HepG2 (cell line): Measurements from ENCODE around the gene LRRC4C. TPM values are rescaled to one million over a fixed set of nuclear protein-coding genes. Genes with fewer than 3 reads are reported as not detected.

Experiments used
- ATAC-seq: fragments of 200-7000 bp; cut with Tn5 transposase; 3 replicates; pipeline ENCODE4 v1.9.1; 2020; ENCODE audit warnings: mild to moderate bottlenecking, moderate library complexity
- BruUV-seq: library from RNA; stranded (reverse); fragments of 400-500 nt; replicated peaks from 2 replicates; lab custom pipeline; 2021; lab: Mats Ljungman, UMichigan
- CTCF ChIA-PET: fragments of 300-600 bp; formaldehyde crosslinking; extraction: SDS; loops from one replicate; lab custom pipeline; 2021; ENCODE audit warnings: low total read pairs, inconsistent platforms, low intra/inter-chr PET ratio; lab: Yijun Ruan, JAX
- POLR2A ChIA-PET: fragments of 350-600 bp; sonication (Branson Sonifier 250); formaldehyde crosslinking; loops from one replicate; lab custom pipeline; 2020; ENCODE audit warnings: antibody characterized with exemption, inconsistent platforms; lab: Yijun Ruan, JAX
- DNase-seq: peaks from one replicate; pipeline ENCODE4 v3.0.0-alpha.2; 2015; ENCODE audit warnings: low spot score
- FAIRE-seq: peaks from 3 replicates; lab custom pipeline; 2011; peaks lifted over from hg19 to GRCh38; lab: Jason Lieb, UNC
- H2AFZ ChIP-seq: one replicate; pipeline ENCODE4 v1.6.1; 2011; ENCODE audit warnings: low read length, inconsistent platforms
- H3K27ac ChIP-seq: fragments of 300-600 bp; 3 replicates; pipeline ENCODE4 v1.8.0; 2011; ENCODE audit warnings: mixed run types, mild to moderate bottlenecking, mixed read lengths, low read length, inconsistent platforms; ENCODE audit not compliant: insufficient read depth; ENCODE audit errors: extremely low read length
- H3K27me3 ChIP-seq, 2 experiments: fragments of 200-600 bp in 1 of 2; 2 replicates in 1 of 2; 3 replicates in 1 of 2; pipeline versions ENCODE4 v1.6.0 to v1.8.0; 2011; ENCODE audit warnings: low read length in 2 of 2, mild to moderate bottlenecking in 2 of 2, moderate library complexity in 2 of 2, inconsistent platforms in 1 of 2; ENCODE audit not compliant: insufficient read depth in 2 of 2, control insufficient read depth in 1 of 2
- H3K36me3 ChIP-seq, 2 experiments: fragments of 200-600 bp in 1 of 2; replicated peaks in 1 of 2; 2 replicates in 1 of 2; 3 replicates in 1 of 2; pipeline versions ENCODE4 v1.5.1 to v1.8.0; 2011; ENCODE audit warnings: low read length in 2 of 2, inconsistent platforms in 1 of 2; ENCODE audit not compliant: insufficient read depth in 2 of 2, control insufficient read depth in 1 of 2
- H3K4me1 ChIP-seq: 2 replicates; pipeline ENCODE4 v1.5.1; 2012; ENCODE audit warnings: low read length, inconsistent platforms; ENCODE audit not compliant: insufficient read depth
- H3K4me2 ChIP-seq: 2 replicates; pipeline ENCODE4 v1.6.0; 2011; ENCODE audit warnings: low read depth, low read length, inconsistent platforms
- H3K4me3 ChIP-seq, 3 experiments: fragments of 200-600 bp in 1 of 3; sonication (generic), shearing (Covaris generic) in 1 of 3; replicated peaks in 1 of 3; 2 replicates each; pipeline ENCODE4 v1.5.1; 2011 to 2016; ENCODE audit warnings: low read length in 3 of 3, inconsistent platforms in 2 of 3, low read depth in 2 of 3, mild to moderate bottlenecking in 2 of 3, control low read depth in 1 of 3, mixed read lengths in 1 of 3; ENCODE audit not compliant: insufficient read depth in 1 of 3
- H3K79me2 ChIP-seq: one replicate; pipeline ENCODE4 v1.6.1; 2011; ENCODE audit warnings: low read length, inconsistent platforms; ENCODE audit not compliant: insufficient read depth
- H3K9ac ChIP-seq: 2 replicates; pipeline ENCODE4 v1.6.0; 2011; ENCODE audit warnings: mild to moderate bottlenecking, low read depth, low read length, inconsistent platforms; ENCODE audit not compliant: insufficient read depth
- H3K9me3 ChIP-seq: 2 replicates; pipeline ENCODE4 v1.5.1; 2012; ENCODE audit warnings: mild to moderate bottlenecking, low read length
- H4K20me1 ChIP-seq: 2 replicates; pipeline ENCODE4 v1.6.0; 2011; ENCODE audit warnings: inconsistent platforms, mild to moderate bottlenecking, low read length, moderate library complexity; ENCODE audit not compliant: insufficient read depth
- ARID2 ChIP-seq: sonication (generic); formaldehyde crosslinking; IDR thresholded peaks from 2 replicates; pipeline ENCODE4 v1.8.1; 2022; ENCODE audit warnings: mild to moderate bottlenecking, missing genetic modification reagents, borderline replicate concordance
- ARNT2 ChIP-seq: sonication (generic); formaldehyde crosslinking; IDR thresholded peaks from 2 replicates; pipeline ENCODE4 v1.8.0; 2022; ENCODE audit warnings: mild to moderate bottlenecking, low read depth, missing genetic modification reagents, moderate library complexity
- BORCS8-MEF2B ChIP-seq: sonication (generic); formaldehyde crosslinking; IDR thresholded peaks from 2 replicates; pipeline ENCODE4 v1.8.0; 2022; ENCODE audit warnings: mild to moderate bottlenecking, missing genetic modification reagents
- FOXJ3 ChIP-seq: sonication (generic); formaldehyde crosslinking; IDR thresholded peaks from 2 replicates; pipeline ENCODE4 v1.4.0; 2020; ENCODE audit warnings: missing genetic modification reagents, mild to moderate bottlenecking, borderline replicate concordance
- HOXA9 ChIP-seq: sonication (generic); formaldehyde crosslinking; IDR thresholded peaks from 2 replicates; pipeline ENCODE4 v1.8.1; 2022; ENCODE audit warnings: missing genetic modification reagents, mild to moderate bottlenecking, moderate library complexity, borderline replicate concordance
- MAFG ChIP-seq: sonication (generic); formaldehyde crosslinking; IDR thresholded peaks from 2 replicates; pipeline ENCODE4 v1.5.1; 2020; ENCODE audit warnings: mild to moderate bottlenecking, missing genetic modification reagents
- MXI1 ChIP-seq: IDR thresholded peaks from 3 replicates; pipeline ENCODE4 v1.6.1; 2012; ENCODE audit warnings: low read depth, low read length, inconsistent platforms, borderline replicate concordance
- MZF1 ChIP-seq: sonication (generic); formaldehyde crosslinking; IDR thresholded peaks from 2 replicates; pipeline ENCODE4 v1.8.1; 2023; ENCODE audit warnings: mild to moderate bottlenecking, missing genetic modification reagents, borderline replicate concordance
- NFE2L1 ChIP-seq: sonication (generic); formaldehyde crosslinking; IDR thresholded peaks from 2 replicates; pipeline ENCODE4 v1.4.0; 2020; ENCODE audit warnings: missing genetic modification reagents, mild to moderate bottlenecking, borderline replicate concordance
- NPAS2 ChIP-seq: sonication (generic); formaldehyde crosslinking; IDR thresholded peaks from 2 replicates; pipeline ENCODE4 v1.8.0; 2022; ENCODE audit warnings: mild to moderate bottlenecking, missing genetic modification reagents, borderline replicate concordance
- ZFP1 ChIP-seq: IDR thresholded peaks from 2 replicates; pipeline ENCODE4 v1.6.1; 2016
- ZNF547 ChIP-seq: sonication (generic); formaldehyde crosslinking; IDR thresholded peaks from 2 replicates; pipeline ENCODE4 v1.5.1; 2020; ENCODE audit warnings: mild to moderate bottlenecking, missing genetic modification reagents
- ZNF562 ChIP-seq: sonication (generic); formaldehyde crosslinking; IDR thresholded peaks from 2 replicates; pipeline ENCODE4 v1.8.0; 2022; ENCODE audit warnings: missing genetic modification reagents, borderline replicate concordance
- ZNF564 ChIP-seq: sonication (generic); formaldehyde crosslinking; IDR thresholded peaks from 2 replicates; pipeline ENCODE4 v1.8.1; 2023; ENCODE audit warnings: mild to moderate bottlenecking, missing genetic modification reagents
- ZNF766 ChIP-seq: sonication (generic); formaldehyde crosslinking; IDR thresholded peaks from 2 replicates; pipeline ENCODE4 v1.5.0; 2020; ENCODE audit warnings: missing genetic modification reagents, borderline replicate concordance
- ZNF772 ChIP-seq: sonication (generic); formaldehyde crosslinking; IDR thresholded peaks from 2 replicates; pipeline ENCODE4 v1.5.0; 2020; ENCODE audit warnings: mild to moderate bottlenecking, missing genetic modification reagents
- ZNF773 ChIP-seq: sonication (generic); formaldehyde crosslinking; IDR thresholded peaks from 2 replicates; pipeline ENCODE4 v1.4.0; 2020; ENCODE audit warnings: missing genetic modification reagents, borderline replicate concordance
- WGBS: methylation state at CpG from one replicate; pipeline ENCODE4 v1.1.6; 2017; ENCODE audit warnings: low lambda C conversion rate; 5-methylcytosine and 5-hydroxymethylcytosine counted together
- in situ Hi-C: cut with HindIII; loops from 2 replicates; pipeline ENCODE4 v1.10.0; 2017; ENCODE audit warnings: low pct_unique_long_range_greater_than_20kb; ENCODE audit not compliant: extremely low pct_ligation_motif_present
- intact Hi-C: fragments of 100-400 bp; cut with micrococcal nuclease; formaldehyde crosslinking; loops from one replicate; pipeline ENCODE4 v1.10.0; 2022; ENCODE audit not compliant: unreplicated experiment
- polyA plus RNA-seq, 8 experiments: library from polyadenylated mRNA; depleted of rRNA in 3 of 8; stranded (reverse) in 7 of 8; unstranded in 1 of 8; fragments of >200 nt; fragmentation: Illumina TruSeq in 4 of 8; extraction: Trizol in 4 of 8; gene quantifications; 2 replicates each; pipeline versions ENCODE4 v1.2.1 to v1.2.3, GENCODE V29; 2011 to 2016; ENCODE audit warnings: low read depth in 4 of 8, missing spikeins in 1 of 8, mixed read lengths in 1 of 8; ENCODE audit not compliant: insufficient read depth in 1 of 8
- total RNA-seq, 5 experiments: library from RNA; depleted of rRNA; stranded (reverse); fragments of >200 nt; fragmentation: Illumina TruSeq; extraction: Trizol; gene quantifications; 2 replicates each; pipeline ENCODE4 v1.2.3, GENCODE V29; 2016; ENCODE audit warnings: low read depth in 1 of 5
- TF ChIP-seq, protein P1 (sequence below): sonication (generic); formaldehyde crosslinking; IDR thresholded peaks from 2 replicates; pipeline ENCODE4 v1.8.0; 2022; ENCODE audit warnings: mild to moderate bottlenecking, missing genetic modification reagents, borderline replicate concordance

LRRC4C gene
- total and polyA plus RNA-seq, 2 of the 13 experiments (the other 11 are each of a cell fraction or from before 2014, with no cell fraction given), result not detected

DNA sequence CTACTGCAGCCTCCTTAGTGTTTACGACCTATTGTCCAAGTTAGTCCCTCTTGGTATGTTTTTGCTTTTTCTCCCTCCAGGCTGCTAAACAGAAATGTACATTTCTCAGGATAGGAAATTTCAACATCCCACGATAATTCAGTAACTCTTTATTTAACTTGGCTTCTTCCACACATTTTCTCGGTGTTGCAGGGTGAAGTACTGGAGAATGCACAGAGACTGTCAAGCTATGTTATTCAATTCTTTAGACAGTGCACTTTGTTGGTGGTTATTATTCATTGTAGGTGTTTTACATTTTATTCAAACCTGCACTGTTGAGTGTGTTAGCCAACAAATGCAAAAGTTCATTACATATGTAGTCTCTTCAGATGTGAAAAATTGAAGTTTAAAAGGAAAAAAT lies 839.8 kb downstream of the LRRC4C start:
- FAIRE-seq, result no peak

More for the DNA sequence above, 839.8 kb downstream of the LRRC4C start:
- in situ Hi-C loops, result no loop called here
- intact Hi-C loops, result no loop called here
- Histone ChIP-seq H3K4me3 (no peak overlapping the region), H3K4me1 (no peaks in the 10 kb centered on the region), H3K36me3 (no peaks in the 10 kb centered on the region), H3K9me3 (peaks cover 43% of the 10 kb centered on the region), H3K4me2 (no peak overlapping the region), H3K9ac (no peak overlapping the region), H3K27me3 (no peaks in the 10 kb centered on the region), H3K27ac (no peak overlapping the region), H3K79me2 (no peaks in the 10 kb centered on the region), H4K20me1 (no peaks in the 10 kb centered on the region), H2AFZ (no peak overlapping the region)
- DNase-seq, result no peak
- 2% methylated on average over 3 of the region's 3 CpGs for WGBS
- no peak for ATAC-seq
- no TSS peak for BruUV-seq
- CTCF ChIA-PET, result no interaction called here
- POLR2A ChIA-PET, result no interaction called here
- no peak for TF ChIP-seq MZF1
- TF ChIP-seq MXI1, result no peak
- TF ChIP-seq, protein P1, sequence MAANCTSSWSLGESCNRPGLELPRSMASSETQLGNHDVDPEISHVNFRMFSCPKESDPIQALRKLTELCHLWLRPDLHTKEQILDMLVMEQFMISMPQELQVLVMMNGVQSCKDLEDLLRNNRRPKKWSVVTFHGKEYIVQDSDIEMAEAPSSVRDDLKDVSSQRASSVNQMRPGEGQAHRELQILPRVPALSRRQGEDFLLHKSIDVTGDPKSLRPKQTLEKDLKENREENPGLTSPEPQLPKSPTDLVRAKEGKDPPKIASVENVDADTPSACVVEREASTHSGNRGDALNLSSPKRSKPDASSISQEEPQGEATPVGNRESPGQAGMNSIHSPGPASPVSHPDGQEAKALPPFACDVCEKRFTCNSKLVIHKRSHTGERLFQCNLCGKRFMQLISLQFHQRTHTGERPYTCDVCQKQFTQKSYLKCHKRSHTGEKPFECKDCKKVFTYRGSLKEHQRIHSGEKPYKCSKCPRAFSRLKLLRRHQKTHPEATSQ (CRISPR knock-in tag), result no peak
- no peak for TF ChIP-seq BORCS8-MEF2B (CRISPR knock-in tag)
- no peak for TF ChIP-seq ZNF564
- no peak for TF ChIP-seq ZNF773 (CRISPR knock-in tag)
- no peak for TF ChIP-seq FOXJ3
- no peak for TF ChIP-seq ZNF766
- TF ChIP-seq HOXA9 (CRISPR knock-in tag), result no peak
- TF ChIP-seq ZNF547 (CRISPR knock-in tag), result no peak
- no peak for TF ChIP-seq NPAS2 (CRISPR knock-in tag)
- TF ChIP-seq ZNF772 (CRISPR knock-in tag), result no peak
- no peak for TF ChIP-seq MAFG (CRISPR knock-in tag)
- TF ChIP-seq ARNT2 (CRISPR knock-in tag), result no peak
- TF ChIP-seq NFE2L1 (CRISPR knock-in tag), result no peak
- no peak for TF ChIP-seq ZFP1 (CRISPR knock-in tag)
- TF ChIP-seq ZNF562 (CRISPR knock-in tag), result no peak
- no peak for TF ChIP-seq ARID2 (CRISPR knock-in tag)
